Measurements from ENCODE around the gene FBRS. TPM values are rescaled to one million over a fixed set of nuclear protein-coding genes. Genes with fewer than 3 reads are reported as not detected.

The FBRS gene
- total and polyA plus RNA-seq, 2 of the 13 experiments (the other 11 are each of a cell fraction or from before 2014, with no cell fraction given), result 13.7 to 16.2 TPM

DNA sequence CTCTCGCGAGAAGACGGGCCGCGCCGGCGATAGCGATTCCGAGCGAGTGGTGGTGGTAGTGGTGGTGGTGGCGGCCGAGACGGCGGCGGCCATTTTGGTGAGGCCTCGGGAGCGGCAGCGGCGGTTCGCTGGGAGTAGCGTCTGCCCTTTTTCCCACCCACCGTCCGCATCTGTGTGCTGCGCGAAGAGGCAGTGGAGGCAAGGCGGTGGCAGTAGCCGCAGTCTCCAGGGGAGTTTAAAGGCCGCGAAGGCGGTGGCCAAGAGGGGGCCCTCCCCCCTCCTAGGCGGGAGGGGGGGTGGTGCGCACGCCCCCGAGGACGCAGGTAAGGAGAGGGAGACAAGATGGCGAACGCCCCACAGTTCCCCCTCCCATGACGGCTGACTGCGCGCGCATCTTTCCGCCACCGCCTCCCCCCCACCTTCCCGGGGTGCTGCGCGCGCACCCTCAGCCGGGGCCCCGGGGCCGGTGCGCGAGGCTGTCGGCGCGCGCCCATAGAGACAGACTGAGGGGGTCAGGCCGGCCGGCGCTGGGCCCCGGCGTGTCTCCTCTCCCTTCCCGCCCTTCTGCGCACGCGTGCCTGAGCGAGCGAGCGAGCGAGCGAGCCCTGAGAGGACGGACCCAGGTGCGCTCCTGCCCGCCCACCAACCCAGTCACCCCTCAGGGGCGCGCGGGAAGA lies 40.0 kb downstream of the FBRS start (continued):
- TF ChIP-seq, protein P1, sequence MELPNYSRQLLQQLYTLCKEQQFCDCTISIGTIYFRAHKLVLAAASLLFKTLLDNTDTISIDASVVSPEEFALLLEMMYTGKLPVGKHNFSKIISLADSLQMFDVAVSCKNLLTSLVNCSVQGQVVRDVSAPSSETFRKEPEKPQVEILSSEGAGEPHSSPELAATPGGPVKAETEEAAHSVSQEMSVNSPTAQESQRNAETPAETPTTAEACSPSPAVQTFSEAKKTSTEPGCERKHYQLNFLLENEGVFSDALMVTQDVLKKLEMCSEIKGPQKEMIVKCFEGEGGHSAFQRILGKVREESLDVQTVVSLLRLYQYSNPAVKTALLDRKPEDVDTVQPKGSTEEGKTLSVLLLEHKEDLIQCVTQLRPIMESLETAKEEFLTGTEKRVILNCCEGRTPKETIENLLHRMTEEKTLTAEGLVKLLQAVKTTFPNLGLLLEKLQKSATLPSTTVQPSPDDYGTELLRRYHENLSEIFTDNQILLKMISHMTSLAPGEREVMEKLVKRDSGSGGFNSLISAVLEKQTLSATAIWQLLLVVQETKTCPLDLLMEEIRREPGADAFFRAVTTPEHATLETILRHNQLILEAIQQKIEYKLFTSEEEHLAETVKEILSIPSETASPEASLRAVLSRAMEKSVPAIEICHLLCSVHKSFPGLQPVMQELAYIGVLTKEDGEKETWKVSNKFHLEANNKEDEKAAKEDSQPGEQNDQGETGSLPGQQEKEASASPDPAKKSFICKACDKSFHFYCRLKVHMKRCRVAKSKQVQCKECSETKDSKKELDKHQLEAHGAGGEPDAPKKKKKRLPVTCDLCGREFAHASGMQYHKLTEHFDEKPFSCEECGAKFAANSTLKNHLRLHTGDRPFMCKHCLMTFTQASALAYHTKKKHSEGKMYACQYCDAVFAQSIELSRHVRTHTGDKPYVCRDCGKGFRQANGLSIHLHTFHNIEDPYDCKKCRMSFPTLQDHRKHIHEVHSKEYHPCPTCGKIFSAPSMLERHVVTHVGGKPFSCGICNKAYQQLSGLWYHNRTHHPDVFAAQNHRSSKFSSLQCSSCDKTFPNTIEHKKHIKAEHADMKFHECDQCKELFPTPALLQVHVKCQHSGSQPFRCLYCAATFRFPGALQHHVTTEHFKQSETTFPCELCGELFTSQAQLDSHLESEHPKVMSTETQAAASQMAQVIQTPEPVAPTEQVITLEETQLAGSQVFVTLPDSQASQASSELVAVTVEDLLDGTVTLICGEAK (IDR thresholded peaks at IDR 0.05), result no peak
- TF ChIP-seq, protein P1 (CRISPR knock-in tag; IDR thresholded peaks at IDR 0.05), result no peak; the same call in none of the 2 replicates
- TF ChIP-seq ZNF225 (CRISPR knock-in tag; IDR thresholded peaks at IDR 0.05) (peak; percentile 68; the same call in 1 of the 2 replicates), ZMYM2 (CRISPR knock-in tag; IDR thresholded peaks at IDR 0.05) (no peak), ZNF33B (CRISPR knock-in tag; IDR thresholded peaks at IDR 0.05) (no peak), JDP2 (CRISPR knock-in tag; IDR thresholded peaks at IDR 0.05; ENCODE audit: borderline replicate concordance) (no peak; the same call in 1 of the 2 replicates), ZNF572 (CRISPR knock-in tag; IDR thresholded peaks at IDR 0.05) (peak; percentile 12; the same call in 1 of the 2 replicates)
- TF ChIP-seq, protein P2, sequence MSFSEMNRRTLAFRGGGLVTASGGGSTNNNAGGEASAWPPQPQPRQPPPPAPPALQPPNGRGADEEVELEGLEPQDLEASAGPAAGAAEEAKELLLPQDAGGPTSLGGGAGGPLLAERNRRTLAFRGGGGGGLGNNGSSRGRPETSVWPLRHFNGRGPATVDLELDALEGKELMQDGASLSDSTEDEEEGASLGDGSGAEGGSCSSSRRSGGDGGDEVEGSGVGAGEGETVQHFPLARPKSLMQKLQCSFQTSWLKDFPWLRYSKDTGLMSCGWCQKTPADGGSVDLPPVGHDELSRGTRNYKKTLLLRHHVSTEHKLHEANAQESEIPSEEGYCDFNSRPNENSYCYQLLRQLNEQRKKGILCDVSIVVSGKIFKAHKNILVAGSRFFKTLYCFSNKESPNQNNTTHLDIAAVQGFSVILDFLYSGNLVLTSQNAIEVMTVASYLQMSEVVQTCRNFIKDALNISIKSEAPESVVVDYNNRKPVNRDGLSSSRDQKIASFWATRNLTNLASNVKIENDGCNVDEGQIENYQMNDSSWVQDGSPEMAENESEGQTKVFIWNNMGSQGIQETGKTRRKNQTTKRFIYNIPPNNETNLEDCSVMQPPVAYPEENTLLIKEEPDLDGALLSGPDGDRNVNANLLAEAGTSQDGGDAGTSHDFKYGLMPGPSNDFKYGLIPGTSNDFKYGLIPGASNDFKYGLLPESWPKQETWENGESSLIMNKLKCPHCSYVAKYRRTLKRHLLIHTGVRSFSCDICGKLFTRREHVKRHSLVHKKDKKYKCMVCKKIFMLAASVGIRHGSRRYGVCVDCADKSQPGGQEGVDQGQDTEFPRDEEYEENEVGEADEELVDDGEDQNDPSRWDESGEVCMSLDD (CRISPR knock-in tag; IDR thresholded peaks at IDR 0.05; ENCODE audit: borderline replicate concordance), result 0 out of 2 replicates have a peak, but pooled peaks have one; percentile 26
- TF ChIP-seq, protein P3, sequence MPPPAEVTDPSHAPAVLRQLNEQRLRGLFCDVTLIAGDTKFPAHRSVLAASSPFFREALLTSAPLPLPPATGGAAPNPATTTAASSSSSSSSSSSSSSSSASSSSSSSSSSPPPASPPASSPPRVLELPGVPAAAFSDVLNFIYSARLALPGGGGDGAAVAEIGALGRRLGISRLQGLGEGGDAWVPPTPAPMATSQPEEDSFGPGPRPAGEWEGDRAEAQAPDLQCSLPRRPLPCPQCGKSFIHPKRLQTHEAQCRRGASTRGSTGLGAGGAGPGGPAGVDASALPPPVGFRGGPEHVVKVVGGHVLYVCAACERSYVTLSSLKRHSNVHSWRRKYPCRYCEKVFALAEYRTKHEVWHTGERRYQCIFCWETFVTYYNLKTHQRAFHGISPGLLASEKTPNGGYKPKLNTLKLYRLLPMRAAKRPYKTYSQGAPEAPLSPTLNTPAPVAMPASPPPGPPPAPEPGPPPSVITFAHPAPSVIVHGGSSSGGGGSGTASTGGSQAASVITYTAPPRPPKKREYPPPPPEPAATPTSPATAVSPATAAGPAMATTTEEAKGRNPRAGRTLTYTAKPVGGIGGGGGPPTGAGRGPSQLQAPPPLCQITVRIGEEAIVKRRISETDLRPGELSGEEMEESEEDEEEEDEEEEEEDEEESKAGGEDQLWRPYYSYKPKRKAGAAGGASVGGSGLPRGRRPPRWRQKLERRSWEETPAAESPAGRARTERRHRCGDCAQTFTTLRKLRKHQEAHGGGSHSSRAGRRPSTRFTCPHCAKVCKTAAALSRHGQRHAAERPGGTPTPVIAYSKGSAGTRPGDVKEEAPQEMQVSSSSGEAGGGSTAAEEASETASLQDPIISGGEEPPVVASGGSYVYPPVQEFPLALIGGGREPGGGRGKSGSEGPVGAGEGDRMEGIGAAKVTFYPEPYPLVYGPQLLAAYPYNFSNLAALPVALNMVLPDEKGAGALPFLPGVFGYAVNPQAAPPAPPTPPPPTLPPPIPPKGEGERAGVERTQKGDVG (CRISPR knock-in tag; IDR thresholded peaks at IDR 0.05; ENCODE audit: borderline replicate concordance), result 0 out of 2 replicates have a peak, but pooled peaks have one; percentile 25
